GM18909 (cell line): ENCODE measurements around the gene FIBCD1.
"Not testable (repeated sequence)": the region's sequence is repeated elsewhere in the genome, so short reads cannot be mapped to it uniquely, and the experiment has no call there.

Experiments used
- ATAC-seq: cut with Tn5 transposase; IDR thresholded peaks from one replicate; pipeline ENCODE4 v1.9.1; 2021; ENCODE audit warnings: mild to moderate bottlenecking; ENCODE audit not compliant: unreplicated experiment, poor library complexity

Gene FIBCD1

GRCh38 chr9:130956636-130957450, 17.8 kb upstream of the FIBCD1 start:
- no peak for ATAC-seq

DNA sequence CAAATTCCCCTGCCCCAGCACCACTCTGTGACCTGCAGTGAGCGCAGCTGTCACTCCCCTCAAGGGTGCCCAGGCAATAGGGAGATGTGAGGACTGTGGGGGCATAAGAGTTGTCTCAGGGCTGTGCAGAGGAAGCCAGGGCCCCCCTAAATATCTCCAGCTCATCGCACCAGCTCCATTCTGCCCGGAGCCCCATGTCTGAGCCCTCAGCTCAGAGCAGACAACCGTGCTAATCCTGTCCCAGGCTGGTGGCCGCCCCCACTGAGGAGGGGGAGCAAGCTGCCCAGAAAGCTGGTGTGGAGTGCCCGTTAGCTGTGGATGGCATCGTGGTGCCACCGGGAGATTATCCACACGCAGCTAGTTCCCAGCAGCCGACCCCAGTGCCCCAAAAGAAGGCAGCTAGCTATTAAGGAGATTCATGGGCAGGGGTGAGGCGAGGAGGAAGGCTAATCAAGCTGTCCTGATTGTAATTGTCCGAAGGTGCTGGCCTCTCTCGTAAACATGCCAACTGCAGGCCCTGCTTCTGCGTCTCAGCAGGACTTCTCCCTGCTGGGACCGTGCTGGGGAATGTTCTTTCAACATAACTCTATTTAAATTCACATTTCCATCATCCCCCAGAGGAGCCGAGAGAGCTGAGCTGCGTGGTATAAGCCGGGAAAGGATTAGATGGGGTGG, 17.0 kb upstream of the FIBCD1 start:
- ATAC-seq, result no peak

DNA sequence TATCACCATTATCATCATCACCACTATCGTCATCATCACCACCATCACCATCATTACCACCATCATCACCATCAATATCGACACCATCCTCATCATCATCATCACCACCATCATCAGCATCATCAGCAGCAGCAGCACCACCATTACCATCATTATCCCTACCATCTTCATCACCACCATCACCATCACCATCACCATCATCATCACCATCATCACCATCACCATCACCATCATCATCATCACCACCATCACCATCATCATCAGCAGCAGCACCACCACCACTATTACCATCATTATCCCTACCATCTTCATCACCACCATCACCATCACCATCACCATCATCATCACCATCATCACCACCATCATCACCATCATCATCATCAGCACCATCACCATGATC, 15.9 kb upstream of the FIBCD1 start:
- ATAC-seq, result not testable (repeated sequence)

GRCh38 chr9:130954317-130954716, 15.3 kb upstream of the FIBCD1 start:
- no peak for ATAC-seq

GRCh38 chr9:130952065-130952762, 13.2 kb upstream of the FIBCD1 start:
- no peak for ATAC-seq

- ATAC-seq, result no peak
Observed at GRCh38 chr9:130950039-130950311, 10.9 kb upstream of the FIBCD1 start.

GRCh38 chr9:130949188-130950038, 10.4 kb upstream of the FIBCD1 start:
- no peak for ATAC-seq

GRCh38 chr9:130948266-130948665, 9.2 kb upstream of the FIBCD1 start:
- no peak for ATAC-seq

GRCh38 chr9:130947618-130948140, 8.6 kb upstream of the FIBCD1 start:
- no peak for ATAC-seq

GRCh38 chr9:130946766-130947617, 7.9 kb upstream of the FIBCD1 start:
- no peak for ATAC-seq

DNA sequence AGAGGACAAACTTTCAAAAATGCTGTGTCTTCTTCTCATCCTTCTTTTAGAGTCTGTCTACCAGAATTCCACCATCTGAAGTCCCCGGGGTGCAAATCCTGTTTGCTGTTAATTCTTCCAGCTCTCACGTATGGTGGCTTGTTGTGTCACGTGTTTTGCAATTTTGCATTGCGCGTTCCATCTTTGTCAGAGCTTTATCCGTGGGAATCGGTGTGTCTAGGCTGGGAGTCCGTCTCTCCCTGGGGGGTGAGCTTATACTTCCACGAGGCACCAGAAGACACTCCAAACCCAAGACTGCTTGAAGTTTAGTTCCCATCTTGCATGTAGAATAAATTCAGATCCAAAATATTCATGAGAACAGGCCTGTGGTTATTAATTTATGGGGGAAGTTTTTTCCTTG, 6.1 kb upstream of the FIBCD1 start:
- no peak for ATAC-seq

GRCh38 chr9:130944510-130945058, 5.5 kb upstream of the FIBCD1 start:
- no peak for ATAC-seq

DNA sequence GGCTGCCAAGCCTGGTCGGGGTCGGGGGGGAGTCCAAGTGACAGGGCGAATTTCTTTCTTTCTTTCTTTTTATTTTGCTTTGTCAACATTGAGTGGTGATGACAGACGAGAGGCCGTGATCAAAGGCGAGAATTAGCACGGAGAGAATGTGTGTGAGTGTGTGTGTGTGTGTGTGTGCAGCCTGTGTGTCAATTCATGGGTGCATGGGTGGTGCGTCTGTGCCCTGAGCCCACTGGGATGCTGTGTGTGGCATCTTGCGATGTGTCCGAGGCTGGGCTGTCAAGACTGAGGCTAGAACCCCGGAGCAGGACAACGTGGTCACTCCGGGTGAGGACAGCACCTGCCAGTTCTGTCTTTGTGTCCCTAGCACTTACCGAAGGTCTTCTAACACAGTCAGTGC, 4.7 kb upstream of the FIBCD1 start:
- no peak for ATAC-seq

DNA sequence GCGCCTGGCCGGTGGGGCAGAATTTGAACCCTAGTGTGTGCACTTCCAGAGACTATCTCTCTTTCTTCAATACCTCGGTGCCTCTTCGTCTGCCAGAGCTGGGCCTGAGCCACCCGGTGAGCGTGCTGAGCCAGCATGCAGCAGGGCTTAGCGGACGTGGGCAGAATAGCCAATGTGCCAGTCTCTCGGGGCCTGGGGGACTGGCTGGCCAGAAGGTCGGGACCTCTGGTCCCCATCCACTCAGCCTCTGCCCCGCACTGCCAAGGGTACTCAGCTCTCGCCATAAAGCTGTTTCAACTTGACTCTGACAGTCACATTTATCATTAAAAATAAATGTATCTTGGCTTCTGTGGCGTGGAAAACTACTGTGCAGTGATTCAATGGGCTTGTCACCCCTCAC, 4.2 kb upstream of the FIBCD1 start:
- no peak for ATAC-seq

DNA sequence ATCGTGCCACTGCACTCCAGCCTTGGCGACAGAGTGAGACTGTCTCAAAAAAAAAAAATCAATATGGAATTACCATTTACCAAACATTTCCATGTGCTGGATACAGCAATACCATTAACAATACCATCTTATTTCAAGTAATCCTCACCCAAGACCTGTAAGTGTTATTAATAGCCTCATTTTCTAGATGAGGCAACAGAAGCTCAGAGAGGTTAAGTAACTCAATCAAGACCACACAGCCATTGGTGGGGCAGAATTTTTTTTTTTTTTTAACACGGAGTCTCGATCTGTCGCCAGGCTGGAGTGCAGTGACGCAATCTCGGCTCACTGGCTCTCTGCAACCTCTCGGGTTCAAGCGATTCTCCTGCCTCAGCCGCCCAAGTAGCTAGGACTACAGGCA, 3.6 kb upstream of the FIBCD1 start:
- no peak for ATAC-seq

DNA sequence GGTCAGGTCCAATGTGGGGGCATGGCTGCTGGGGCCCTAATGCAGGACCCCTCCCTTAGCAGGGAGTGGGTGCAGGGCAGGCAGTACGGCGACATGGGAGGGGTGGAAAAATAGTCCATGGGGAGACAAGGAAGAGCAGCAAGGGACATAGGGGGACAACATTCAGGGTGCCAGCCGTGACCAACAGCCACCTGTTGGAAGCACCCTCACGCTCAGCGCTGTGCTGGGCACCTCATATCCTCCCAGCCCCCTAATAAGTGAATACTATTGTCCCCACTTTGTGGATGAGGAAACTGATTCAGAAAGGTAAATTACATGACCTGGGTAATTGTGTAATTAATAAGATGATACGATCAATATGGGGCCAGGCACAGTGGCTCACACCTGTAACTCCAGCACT, 3.0 kb upstream of the FIBCD1 start:
- ATAC-seq, result no peak

- ATAC-seq, result no peak
Observed at GRCh38 chr9:130940693-130941576, 1.9 kb upstream of the FIBCD1 start.

GRCh38 chr9:130940027-130940549, 1.0 kb upstream of the FIBCD1 start:
- ATAC-seq, result no peak
